GM12874 (cell line): Measurements from ENCODE around the gene ZDHHC14.

ENCODE experiments used
- TF ChIP-seq, protein P1 (sequence below): IDR thresholded peaks from 2 replicates; pipeline ENCODE4 v1.5.1; 2011; ENCODE audit warnings: low read depth, mild to moderate bottlenecking, control low read depth, low read length, moderate library complexity; ENCODE audit not compliant: insufficient read depth

ZDHHC14 gene

DNA sequence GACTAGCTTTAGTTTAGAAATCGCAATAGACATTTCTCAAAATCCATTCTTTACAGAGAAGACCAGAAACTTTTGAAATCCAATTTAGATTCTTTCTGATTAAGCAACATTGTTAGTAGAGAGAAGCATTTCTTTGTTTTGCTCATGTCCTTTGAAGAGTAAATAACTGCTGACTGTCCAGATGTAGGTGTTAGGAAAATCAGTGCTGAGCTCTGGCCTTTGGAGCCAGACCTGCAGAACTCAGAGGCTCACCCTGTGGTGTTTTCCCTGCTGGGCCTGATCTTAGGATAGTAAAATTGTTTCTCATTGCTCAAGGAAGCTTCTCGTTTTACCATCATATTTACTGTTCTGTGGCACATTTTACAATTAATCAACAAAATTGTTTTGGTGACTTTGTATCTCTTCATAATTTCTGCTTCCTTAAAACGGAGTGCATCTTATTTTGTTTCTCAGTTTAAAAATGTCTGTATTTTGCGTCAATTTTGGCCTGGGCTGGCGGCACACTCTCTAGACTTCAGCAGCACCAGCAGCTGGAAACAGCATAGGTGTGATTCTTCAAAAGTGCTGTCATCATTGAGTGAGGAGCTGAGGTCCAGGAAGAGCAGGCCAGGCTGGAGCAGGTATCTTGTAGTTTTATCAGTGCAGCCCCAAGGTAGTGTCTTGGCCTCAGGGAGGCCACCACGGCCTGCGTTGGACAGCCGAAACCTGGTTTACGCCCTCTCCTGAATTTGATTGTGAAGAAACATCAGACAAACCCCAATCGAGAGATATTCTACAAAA, 8.3 kb upstream of the ZDHHC14 start:
- TF ChIP-seq, protein P1, sequence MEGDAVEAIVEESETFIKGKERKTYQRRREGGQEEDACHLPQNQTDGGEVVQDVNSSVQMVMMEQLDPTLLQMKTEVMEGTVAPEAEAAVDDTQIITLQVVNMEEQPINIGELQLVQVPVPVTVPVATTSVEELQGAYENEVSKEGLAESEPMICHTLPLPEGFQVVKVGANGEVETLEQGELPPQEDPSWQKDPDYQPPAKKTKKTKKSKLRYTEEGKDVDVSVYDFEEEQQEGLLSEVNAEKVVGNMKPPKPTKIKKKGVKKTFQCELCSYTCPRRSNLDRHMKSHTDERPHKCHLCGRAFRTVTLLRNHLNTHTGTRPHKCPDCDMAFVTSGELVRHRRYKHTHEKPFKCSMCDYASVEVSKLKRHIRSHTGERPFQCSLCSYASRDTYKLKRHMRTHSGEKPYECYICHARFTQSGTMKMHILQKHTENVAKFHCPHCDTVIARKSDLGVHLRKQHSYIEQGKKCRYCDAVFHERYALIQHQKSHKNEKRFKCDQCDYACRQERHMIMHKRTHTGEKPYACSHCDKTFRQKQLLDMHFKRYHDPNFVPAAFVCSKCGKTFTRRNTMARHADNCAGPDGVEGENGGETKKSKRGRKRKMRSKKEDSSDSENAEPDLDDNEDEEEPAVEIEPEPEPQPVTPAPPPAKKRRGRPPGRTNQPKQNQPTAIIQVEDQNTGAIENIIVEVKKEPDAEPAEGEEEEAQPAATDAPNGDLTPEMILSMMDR: no peak

DNA sequence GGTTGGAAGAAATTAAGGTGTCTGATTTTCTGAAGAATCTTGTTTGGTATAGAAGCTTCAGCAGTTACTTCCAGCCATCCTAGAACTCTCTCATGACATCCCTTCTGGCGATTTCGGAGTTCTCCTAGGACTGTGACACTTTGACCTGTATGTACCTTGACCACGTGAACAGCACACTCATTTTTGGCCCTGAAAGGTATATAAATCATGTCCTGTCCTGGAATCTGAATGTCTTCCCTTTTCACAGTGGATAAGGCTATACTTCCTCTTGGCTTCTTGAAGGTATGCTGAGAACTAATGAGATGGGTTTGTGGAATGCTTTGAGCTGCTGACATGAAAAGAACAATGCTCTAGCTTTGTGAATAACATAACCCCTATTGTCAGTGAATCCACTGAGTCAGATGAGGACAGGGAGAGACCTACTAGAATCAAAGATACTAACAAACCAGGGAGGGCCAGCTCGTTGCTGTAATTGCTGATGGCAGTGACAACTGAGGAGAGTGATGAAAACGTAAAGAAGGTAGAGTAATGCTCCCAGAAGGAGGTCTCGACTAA, 6.0 kb upstream of the ZDHHC14 start:
- TF ChIP-seq, protein P1: no peak

DNA sequence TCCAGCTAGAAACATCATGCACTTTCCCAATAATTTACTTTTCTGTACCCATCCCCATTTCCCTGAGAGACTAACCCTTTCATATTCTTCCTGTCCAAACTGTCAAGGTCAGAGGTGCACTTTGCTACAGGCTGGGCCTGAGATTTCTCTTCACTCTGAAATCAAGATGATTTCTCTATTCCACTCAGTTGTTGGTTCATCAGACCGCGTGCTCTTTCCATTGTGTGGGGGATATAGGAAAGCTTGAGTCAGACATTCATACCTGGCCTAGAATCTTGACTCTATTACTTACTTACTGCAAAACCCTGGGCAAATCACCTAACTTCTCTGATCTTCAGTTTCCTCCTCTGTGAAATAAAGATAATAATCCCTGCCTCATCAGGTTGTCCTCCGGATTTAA, 4.7 kb upstream of the ZDHHC14 start:
- TF ChIP-seq, protein P1: no peak

DNA sequence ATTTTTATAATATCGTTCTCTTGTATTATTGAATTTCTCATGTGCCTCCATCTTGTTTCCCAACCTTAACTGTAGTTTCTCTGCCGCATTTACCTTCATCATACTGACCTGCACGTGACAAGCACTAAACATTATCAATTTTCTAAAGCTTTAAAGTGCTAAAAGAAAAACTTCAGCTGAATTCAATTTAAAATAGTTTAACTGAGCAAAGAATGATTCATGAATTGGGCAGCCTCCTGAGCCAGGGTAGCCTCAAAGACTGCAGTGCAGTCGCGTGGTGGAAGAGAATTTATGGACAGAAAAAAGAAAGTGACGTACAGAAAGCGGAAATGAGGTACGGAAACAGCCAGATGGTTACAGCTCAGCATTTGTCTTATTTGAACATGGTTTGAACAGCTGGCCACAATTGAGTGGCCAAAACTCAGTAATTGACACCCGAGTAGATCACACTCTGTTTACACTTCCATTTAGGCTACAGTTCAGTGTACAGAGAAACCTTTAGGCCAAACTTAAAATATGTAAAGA, 4.2 kb upstream of the ZDHHC14 start:
- TF ChIP-seq, protein P1: no peak

DNA sequence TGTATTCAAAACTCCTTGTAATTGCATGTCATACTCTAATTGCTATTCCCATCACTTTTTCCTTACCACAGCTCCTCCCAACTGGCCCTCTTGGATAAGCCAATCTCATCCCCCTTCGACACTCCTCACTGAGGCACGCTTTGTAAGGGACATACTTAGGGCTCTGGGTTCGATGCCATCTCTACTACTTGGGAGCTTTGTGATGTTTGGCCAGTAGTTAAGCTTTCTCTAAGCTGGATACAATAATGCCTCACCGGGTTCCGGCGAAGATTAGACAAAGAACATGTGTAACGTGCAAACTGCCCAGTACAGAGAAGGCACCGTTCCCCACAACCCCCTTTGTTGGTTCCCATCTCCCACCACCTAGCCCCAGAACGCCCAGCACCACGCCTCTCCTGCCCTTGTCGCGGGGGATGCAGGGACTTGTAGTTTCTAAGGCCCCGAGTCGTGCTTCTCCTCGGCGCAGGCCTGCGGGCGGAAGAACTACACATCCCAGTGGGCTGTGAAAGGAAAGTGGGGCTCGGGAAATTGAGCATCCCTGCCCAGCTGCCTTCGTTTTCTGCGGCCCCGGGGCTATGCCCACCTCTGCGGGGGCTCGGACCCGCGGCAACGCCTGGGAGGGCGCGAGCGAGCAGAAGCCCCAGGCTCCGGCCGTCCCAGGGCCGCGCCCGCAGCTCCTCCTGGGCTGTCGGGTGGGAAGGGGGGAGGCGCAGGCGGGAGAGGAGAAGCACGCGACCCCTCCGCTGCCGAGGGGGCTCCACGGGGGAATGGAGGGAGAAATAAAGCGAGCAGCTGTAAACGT, 1.1 kb upstream of the ZDHHC14 start:
- TF ChIP-seq, protein P1: no peak

DNA sequence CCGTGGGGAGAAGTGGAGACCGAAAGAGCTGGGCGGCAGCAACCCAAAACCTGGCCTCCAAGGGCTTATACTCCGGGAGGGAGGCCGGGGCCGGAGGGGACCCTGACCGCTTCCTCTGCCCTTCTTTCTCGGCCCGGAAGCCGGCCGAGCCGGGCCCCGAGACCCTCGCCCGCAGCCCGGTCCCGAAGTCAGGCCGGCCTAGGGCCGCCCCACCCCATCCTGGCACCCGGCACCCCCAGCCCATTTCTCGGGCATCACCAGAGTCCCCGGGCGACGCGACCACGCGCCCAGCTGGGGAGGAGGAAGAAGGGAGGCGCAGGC, 572 bp upstream of the ZDHHC14 start:
- TF ChIP-seq, protein P1: no peak
